Measurements from ENCODE around the gene GIPC1.

Gene GIPC1

DNA sequence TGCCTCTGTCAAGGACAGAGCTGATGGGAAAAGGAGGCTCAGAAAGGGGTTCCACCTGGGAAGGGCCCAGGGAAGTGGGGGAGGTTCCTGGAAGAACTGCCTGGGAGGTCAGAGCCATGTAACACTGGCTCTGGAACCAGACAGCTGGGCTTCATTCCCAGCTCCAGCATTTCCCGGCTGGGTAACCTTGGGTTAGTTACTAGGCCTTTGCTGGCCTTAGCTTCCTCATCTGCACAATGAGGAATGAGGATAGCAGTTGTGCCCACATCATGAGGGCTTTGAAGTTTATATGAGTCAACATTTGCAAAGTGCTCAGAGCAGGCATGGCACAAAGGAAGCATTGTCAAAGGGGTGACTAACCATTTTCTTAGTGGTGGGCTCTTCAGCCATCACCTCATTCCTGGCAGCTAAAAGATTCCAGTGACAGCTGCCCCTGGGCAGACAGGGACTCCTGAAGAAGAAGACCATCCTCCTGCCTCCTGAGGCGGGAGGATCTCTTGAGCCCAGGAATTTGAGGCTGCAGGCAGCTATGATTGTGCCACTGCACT, 24.0 kb upstream of the GIPC1 start:
- no peak for DNase-seq
- H3K27me3 ChIP-seq: no peaks in the 10 kb centered on the region
- no peaks in the 10 kb centered on the region for H3K4me1 ChIP-seq
- H3K9me3 ChIP-seq: no peaks in the 10 kb centered on the region
- H3K36me3 ChIP-seq: peaks cover 16% of the 10 kb centered on the region
- H3K4me3 ChIP-seq (ENCODE audit: low read depth, low read length): no peak overlapping the region
- TF ChIP-seq, protein P1, sequence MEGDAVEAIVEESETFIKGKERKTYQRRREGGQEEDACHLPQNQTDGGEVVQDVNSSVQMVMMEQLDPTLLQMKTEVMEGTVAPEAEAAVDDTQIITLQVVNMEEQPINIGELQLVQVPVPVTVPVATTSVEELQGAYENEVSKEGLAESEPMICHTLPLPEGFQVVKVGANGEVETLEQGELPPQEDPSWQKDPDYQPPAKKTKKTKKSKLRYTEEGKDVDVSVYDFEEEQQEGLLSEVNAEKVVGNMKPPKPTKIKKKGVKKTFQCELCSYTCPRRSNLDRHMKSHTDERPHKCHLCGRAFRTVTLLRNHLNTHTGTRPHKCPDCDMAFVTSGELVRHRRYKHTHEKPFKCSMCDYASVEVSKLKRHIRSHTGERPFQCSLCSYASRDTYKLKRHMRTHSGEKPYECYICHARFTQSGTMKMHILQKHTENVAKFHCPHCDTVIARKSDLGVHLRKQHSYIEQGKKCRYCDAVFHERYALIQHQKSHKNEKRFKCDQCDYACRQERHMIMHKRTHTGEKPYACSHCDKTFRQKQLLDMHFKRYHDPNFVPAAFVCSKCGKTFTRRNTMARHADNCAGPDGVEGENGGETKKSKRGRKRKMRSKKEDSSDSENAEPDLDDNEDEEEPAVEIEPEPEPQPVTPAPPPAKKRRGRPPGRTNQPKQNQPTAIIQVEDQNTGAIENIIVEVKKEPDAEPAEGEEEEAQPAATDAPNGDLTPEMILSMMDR (IDR thresholded peaks at IDR 0.05; ENCODE audit: low read depth, low read length): no peak

DNA sequence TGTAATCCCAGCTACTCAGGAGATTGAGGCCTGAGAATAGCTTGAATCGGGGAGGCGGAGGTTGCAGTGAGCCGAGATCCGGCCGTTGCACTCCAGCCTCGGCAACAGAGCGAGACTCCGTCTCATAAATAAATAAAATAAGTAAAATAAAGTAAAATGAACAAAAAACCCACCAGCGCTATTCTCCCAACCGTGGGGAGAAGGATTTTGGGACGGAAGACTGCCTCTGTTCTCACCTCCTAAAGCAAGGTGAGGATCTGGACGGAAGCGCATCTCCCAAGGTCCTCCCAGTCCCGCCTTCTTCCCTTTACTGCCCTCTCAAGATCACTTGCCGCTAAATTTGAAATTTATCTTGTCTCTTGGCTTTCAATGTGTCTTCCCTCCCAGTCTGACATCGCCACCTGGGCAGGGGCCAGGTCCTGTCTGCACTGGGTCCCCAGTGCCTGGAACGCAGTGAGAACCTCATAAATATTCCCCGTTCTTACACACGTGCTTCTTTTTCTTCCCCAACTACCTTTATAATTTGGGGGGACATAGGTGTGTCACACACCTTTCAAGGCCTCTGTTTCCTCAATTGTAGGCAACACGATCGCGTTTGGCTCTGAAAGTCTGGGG, 23.4 kb upstream of the GIPC1 start:
- no peaks in the 10 kb centered on the region for H3K27me3 ChIP-seq
- H3K4me3 ChIP-seq (ENCODE audit: low read depth, low read length): no peak overlapping the region
- no peaks in the 10 kb centered on the region for H3K4me1 ChIP-seq
- DNase-seq: no peak
- no peaks in the 10 kb centered on the region for H3K9me3 ChIP-seq
- TF ChIP-seq, protein P1 (IDR thresholded peaks at IDR 0.05; ENCODE audit: low read depth, low read length): no peak
- H3K36me3 ChIP-seq: peaks cover 21% of the 10 kb centered on the region

DNA sequence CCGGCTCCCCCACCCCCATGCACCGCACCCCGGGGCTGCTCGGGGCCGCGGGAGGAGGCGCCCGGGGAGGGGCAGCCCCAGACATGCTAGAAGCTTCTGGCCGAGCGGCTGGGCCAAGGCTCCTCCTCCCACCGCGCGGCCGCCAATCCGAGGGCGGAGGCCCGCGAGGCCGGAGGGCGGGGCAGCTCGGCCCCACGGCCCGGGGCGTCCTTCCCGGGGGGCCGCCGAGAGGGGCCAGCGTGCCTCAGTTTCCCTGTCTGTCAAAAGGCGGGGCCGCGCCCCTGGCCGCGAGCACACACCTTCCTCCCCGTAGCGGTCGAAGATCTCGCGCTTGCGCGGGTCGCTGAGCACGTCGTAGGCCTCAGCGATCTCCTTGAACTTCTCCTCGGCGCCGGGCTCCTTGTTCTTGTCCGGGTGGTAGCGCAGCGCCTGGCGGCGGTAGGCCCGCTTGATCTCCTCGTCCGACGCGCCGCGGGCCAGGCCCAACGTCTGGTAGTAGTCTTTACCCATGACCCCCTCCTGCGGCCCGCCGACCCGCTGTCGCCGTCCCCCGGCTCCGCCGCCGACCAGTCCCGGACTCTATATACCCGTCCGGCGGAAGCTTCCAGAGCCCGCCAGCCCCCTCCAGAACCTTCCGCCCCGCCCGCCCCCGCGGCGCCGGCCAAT, 22.0 kb upstream of the GIPC1 start, which contains the start of gene DNAJB1:
TSS of gene DNAJB1 (minus strand) at position 558 of the 666 bp plus-strand sequence. CDS start at position 510, 48 bp downstream.
- Histone ChIP-seq H3K4me3 (ENCODE audit: low read depth, low read length) (peak within 1 kb of the TSS; percentile 90), H3K9me3 (no peaks in the 10 kb centered on the region), H3K27me3 (no peaks in the 10 kb centered on the region), H3K36me3 (peaks cover 23% of the 10 kb centered on the region), H3K4me1 (no peaks in the 10 kb centered on the region)
- TF ChIP-seq, protein P1 (IDR thresholded peaks at IDR 0.05; ENCODE audit: low read depth, low read length): no peak
- DNase-seq: peak; percentile 75

DNA sequence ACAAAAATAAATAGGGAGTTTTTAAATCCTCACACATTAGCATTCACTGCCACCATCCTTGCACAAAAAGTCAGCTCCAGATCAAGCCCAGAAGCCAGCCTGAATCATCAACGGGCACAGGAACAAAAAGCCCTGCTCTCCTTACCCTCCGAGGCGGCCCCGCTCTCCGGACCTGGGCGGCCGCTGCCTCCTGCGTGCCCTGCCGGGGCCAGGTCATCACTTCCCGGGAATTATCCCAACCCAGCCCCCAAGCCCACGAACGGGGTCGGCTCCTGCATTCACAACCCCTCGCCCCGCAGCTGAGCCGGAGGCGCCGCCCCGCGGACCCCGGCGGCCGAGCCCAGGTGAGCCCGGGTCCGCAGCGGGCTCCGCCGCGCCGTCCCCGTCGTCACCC, 21.5 kb upstream of the GIPC1 start:
- Histone ChIP-seq H3K4me1 (no peaks in the 10 kb centered on the region), H3K9me3 (no peaks in the 10 kb centered on the region), H3K36me3 (peaks cover 23% of the 10 kb centered on the region), H3K27me3 (no peaks in the 10 kb centered on the region), H3K4me3 (ENCODE audit: low read depth, low read length) (peak overlapping the region; percentile 90)
- DNase-seq: no peak
- TF ChIP-seq, protein P1 (IDR thresholded peaks at IDR 0.05; ENCODE audit: low read depth, low read length): no peak

DNA sequence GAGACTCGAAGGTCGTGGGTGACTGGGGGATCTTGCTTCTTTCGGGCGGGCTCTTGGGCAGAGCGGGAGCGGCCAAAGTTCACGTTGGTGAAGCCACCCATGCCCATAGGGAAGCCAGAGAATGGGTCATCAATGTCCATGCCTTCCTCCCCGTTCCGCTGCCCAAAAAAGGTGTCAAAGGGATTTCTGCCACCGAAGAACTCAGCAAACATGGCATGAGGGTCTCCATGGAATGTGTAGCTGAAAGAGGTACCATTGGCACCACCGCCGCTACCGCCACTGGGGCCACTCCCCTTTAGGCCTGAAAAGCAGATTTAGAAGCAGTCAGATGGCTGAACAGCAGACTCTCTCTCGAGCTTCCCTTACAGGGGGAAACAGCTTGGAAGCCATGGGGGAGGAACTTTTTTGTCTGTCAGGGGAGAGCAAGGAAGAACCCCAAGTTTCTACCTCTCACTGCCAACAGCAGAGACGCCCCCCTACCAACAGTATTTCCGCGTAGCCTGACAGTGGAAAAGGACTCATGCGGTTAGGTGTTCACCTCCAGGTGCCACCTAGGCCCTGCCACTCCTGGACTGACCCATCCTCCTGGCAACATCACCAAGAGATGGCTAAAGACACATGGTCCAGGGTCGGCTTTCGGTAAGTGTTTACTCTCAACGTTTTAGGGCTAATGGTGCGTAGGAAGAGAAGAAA, 21.0 kb upstream of the GIPC1 start:
- no peaks in the 10 kb centered on the region for H3K9me3 ChIP-seq

More for the DNA sequence above, 21.0 kb upstream of the GIPC1 start:
- Histone ChIP-seq H3K36me3 (peaks cover 23% of the 10 kb centered on the region), H3K4me1 (no peaks in the 10 kb centered on the region), H3K27me3 (no peaks in the 10 kb centered on the region), H3K4me3 (ENCODE audit: low read depth, low read length) (peak overlapping the region; percentile 90)
- TF ChIP-seq, protein P1 (IDR thresholded peaks at IDR 0.05; ENCODE audit: low read depth, low read length): no peak
- no peak for DNase-seq
